Brain microvascular endothelial cell (primary cell): ENCODE data around the gene F11R.

Experiments
- DNase-seq: peaks from one replicate; pipeline ENCODE4 v3.0.0-alpha.2; 2020
- H3K27ac ChIP-seq: fragments of 250-450 bp; sonication (Bioruptor Pico); 2 replicates; pipeline ENCODE4 v1.5.1; 2020; ENCODE audit warnings: mild to moderate bottlenecking, moderate library complexity
- H3K27me3 ChIP-seq: fragments of 250-450 bp; sonication (Bioruptor Pico); replicated peaks from 2 replicates; pipeline ENCODE4 v1.5.1; 2020; ENCODE audit warnings: mild to moderate bottlenecking
- H3K36me3 ChIP-seq: fragments of 250-450 bp; sonication (Bioruptor Pico); replicated peaks from 2 replicates; pipeline ENCODE4 v1.5.1; 2020; ENCODE audit warnings: mild to moderate bottlenecking
- H3K4me3 ChIP-seq: 2 replicates; pipeline ENCODE4 v1.5.1; 2011; ENCODE audit warnings: low read depth, mild to moderate bottlenecking, control low read depth, low read length, moderate library complexity
- in situ Hi-C: cut with HindIII; loops from 2 replicates; pipeline ENCODE4 v1.10.0; 2017; ENCODE audit warnings: low sequenced_read_pairs, low pct_ligation_motif_present
- TF ChIP-seq, protein P1 (sequence below): IDR thresholded peaks from 2 replicates; pipeline ENCODE4 v1.5.1; 2011; ENCODE audit warnings: low read depth, mild to moderate bottlenecking, moderate library complexity, low read length, control low read depth, inconsistent platforms; ENCODE audit errors: missing control alignments

The F11R gene

GRCh38 chr1:160956966-160957365 lies 64.0 kb downstream of the F11R start:
- Histone ChIP-seq H3K27ac (no peak overlapping the region), H3K27me3 (no peaks in the 10 kb centered on the region), H3K36me3 (no peaks in the 10 kb centered on the region), H3K4me3 (no peak overlapping the region)
- in situ Hi-C loops = no loop called here
- TF ChIP-seq, protein P1, sequence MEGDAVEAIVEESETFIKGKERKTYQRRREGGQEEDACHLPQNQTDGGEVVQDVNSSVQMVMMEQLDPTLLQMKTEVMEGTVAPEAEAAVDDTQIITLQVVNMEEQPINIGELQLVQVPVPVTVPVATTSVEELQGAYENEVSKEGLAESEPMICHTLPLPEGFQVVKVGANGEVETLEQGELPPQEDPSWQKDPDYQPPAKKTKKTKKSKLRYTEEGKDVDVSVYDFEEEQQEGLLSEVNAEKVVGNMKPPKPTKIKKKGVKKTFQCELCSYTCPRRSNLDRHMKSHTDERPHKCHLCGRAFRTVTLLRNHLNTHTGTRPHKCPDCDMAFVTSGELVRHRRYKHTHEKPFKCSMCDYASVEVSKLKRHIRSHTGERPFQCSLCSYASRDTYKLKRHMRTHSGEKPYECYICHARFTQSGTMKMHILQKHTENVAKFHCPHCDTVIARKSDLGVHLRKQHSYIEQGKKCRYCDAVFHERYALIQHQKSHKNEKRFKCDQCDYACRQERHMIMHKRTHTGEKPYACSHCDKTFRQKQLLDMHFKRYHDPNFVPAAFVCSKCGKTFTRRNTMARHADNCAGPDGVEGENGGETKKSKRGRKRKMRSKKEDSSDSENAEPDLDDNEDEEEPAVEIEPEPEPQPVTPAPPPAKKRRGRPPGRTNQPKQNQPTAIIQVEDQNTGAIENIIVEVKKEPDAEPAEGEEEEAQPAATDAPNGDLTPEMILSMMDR = no peak
- DNase-seq = no peak

- Histone ChIP-seq H3K27me3 (no peaks in the 10 kb centered on the region), H3K4me3 (no peak within 1 kb of the TSS), H3K27ac (no peak within 1 kb of the TSS), H3K36me3 (no peaks in the 10 kb centered on the region)
- DNase-seq = no peak
- in situ Hi-C loops = no loop called here
- TF ChIP-seq, protein P1 = peak; percentile 75
Measured at GRCh38 chr1:160954158-160955104, 66.5 kb downstream of the F11R start, which contains the start of gene ITLN2. ITLN2 (minus strand) TSS chr1:160954809; CDS start chr1:160954741, 68 bp downstream.

GRCh38 chr1:160953030-160953429 lies 67.9 kb downstream of the F11R start:
- Histone ChIP-seq H3K27me3 (no peaks in the 10 kb centered on the region), H3K4me3 (no peak overlapping the region), H3K36me3 (no peaks in the 10 kb centered on the region), H3K27ac (no peak overlapping the region)
- in situ Hi-C loops = no loop called here
- DNase-seq = no peak
- TF ChIP-seq, protein P1 = no peak

DNA sequence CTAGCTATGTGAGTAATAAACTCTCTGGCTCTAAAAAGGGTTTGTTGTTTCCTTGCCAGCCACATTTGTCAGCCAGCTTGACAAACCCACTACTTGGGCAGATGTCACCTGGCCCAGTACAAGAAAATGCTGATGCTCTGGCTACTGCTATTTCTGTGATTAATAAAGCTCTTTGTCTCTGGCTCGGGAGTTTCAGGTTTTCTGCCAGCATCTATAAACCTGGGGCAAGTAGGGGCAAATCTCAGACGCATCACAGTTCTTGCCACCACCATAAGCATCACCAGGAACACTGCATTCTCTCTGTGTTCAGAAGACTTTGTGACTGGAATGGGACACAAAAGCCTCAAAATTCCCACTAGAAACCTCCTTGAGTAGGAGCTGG lies 68.8 kb downstream of the F11R start:
- TF ChIP-seq, protein P1 = no peak
- no peak for DNase-seq
- Histone ChIP-seq H3K36me3 (no peaks in the 10 kb centered on the region), H3K4me3 (no peak overlapping the region), H3K27me3 (no peaks in the 10 kb centered on the region), H3K27ac (no peak overlapping the region)
- in situ Hi-C loops = no loop called here

- DNase-seq = peak; percentile 51
- Histone ChIP-seq H3K27me3 (no peaks in the 10 kb centered on the region), H3K4me3 (no peak overlapping the region), H3K36me3 (no peaks in the 10 kb centered on the region), H3K27ac (no peak overlapping the region)
- in situ Hi-C loops = no loop called here
- TF ChIP-seq, protein P1 = peak; percentile 88
Measured at GRCh38 chr1:160951443-160952128, 69.4 kb downstream of the F11R start.
